ENCODE measurements around the gene DYNC2LI1.
A peak's percentile ranks its signal among the peaks of the same experiment; 100 is the strongest.
"Not testable (repeated sequence)": the region's sequence is repeated elsewhere in the genome, so short reads cannot be mapped to it uniquely, and the experiment has no call there.

Gene DYNC2LI1

DNA sequence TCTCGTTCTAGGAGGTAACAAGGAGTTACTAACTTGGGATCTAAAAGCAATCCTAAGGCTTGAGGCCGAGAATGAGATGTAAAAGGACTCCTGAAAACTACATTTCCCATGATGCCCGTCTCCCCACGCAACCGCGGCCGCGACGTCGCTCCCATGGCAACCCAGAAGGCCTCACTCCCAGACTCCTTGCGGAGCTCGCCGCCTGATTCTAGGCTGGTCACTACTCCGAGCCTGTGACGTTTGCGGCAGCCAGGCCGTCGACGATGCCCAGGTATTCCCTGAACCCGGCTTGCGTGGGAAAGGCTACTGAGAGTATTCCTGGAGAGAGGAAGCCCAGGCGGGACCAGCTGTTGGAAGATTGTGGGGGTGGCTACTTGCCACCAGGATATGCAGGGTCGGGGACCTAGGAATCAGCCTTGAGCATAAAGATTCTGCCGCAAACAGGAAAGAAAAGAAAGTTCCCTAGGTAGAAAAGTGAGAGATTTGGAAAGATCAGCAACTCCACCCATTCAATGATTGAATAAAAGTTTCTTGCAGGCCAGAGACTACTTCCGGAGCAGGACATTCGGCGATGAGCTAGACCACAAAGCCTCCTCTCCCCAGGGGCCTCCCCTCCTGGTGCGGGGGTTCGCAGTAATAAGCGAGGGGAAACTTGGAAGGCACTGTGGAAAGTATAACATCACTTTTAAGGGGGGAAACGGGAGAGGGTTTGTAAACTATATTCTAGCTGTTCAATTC is at the start of gene DYNC2LI1:
DYNC2LI1 (plus strand) TSS at position 164 of the 738 bp plus-strand sequence; CDS start at position 264, 100 bp downstream.
- DNase-seq: peak; percentile 85

DNA sequence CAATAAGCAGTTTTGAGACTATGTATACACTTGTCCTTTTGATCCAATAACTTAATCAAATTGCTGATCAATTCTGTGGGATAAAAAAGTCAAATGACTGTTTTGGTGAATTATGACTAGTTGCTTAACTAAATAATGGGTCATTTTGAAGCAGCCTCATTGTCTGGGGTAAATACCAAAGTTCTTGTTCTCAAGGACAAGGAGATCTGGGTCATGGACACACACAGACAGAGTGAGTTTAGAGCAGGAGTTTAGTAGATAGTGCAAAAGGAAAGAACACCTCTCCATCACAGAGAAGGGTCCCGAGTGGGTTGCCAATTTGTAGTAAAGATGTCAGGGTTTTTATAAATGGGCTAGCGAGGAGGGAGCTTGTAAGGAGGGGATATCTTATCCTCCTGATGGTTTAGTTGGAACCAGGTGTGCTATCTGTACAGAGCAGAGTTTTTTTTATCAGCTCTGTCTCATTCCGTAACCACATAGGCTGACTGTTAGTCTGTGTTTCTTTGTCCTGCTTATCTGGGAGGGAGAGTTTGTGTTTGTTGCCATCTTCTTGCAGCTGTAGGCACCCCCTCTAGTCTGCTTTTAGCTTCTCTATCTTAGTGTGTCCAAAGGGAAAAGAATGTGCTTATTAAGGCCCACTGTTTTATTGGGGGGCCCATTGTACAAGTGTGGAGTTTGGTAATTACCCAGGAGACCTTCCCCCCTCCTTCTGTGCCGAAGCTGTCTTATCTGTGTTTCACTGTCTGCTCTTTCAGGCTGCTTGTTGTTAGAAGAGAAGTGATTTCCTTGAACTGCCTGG is 48.9 kb upstream of the DYNC2LI1 start:
- DNase-seq: no peak

DNA sequence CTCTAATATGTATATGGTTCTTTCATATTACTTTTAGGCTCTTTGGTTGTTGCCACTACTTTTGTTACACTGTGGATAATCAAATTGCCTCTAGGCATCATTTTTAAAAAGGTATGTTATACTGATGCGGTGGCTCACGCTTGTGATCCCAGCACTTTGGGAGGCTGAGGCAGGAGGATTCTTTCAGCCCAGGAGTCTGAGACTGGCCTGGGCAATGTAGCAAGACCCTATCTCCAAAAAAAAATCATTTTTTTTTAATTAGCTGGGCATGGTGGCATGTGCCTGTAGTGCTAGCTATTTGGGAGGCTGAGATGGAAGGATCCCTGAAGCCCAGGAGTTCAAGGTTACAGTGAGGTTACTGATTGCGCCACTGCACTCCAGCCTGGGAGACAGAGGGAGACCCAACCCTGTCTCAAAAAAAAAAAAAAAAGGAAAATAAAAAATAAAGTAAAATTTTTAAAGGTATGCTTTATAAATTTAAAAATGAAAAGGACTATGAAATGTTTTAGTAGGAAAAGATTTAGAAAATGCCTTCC is 48.1 kb upstream of the DYNC2LI1 start:
- DNase-seq: no peak

- not testable (repeated sequence) for DNase-seq
Measured at GRCh38 chr2:43726961-43727633, 46.7 kb upstream of the DYNC2LI1 start.

DNA sequence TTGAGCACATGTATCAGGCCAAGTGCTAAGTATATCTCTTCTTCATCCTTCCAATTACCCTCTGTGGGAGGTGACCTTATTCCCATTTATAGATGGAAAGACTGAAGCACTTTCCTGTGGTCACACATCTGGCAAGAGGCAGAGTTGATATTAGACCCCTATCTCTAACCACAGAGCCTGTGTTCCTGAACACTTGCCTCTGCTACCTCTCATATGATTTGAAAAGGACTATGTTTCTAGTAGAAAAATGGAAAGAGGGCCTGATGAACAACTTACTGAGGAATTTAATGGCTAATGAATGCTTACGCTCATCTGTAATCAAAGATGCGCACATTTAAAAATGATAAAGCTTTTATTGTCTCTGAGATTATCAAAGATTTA is 46.2 kb upstream of the DYNC2LI1 start:
- DNase-seq: no peak

DNA sequence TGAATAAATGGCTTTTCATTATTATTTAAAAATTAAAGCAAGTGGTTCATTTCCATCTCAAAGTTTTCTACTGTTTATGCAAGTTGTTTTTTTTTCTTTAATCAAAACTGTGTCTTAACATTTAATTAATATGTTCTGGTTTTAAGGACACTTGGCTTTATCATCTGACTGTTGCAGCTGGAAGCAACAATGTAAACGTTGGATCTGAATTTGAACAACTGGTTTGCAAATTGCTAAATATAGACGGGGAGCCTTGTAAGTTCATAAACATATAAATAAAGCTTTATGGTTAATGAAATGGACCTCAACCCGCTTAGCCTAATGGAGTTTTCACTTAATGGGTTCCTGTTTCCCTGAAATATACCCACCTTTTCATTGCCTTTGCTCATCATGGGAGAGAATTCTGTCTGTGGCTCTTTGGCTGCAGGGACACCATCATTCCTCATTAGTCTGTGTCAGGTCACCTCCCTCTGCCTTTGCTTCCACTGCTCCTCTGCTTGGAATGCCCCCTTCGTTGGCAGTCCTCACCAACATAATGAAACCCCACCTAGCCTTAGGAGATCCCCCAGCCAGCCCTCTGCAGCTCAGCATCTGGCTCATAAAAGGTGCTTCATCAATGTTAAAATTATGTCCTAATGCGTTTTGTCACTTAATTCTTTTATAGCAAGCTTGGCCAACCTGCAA is 44.2 kb upstream of the DYNC2LI1 start:
- no peak for DNase-seq

DNA sequence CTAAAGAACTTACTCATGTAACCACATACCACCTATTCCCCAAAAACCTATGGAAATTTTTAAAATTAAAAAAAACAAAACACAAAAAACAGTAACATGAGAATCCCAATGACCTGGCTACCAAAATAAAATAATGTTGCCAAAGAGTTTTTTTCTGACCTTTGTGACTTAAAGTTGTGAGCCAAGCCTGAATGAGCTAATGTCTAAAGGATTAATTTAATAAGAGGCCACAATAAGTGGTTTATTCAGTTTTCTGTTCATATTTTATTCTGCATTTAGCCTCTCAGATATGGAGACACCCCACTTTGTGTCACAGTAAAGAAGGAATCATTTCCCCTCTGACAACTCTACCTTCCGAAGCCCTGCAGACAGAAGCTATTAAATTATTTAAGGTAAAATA is 42.6 kb upstream of the DYNC2LI1 start:
- no peak for DNase-seq

- DNase-seq: no peak
Measured at GRCh38 chr2:43736637-43737036, 37.2 kb upstream of the DYNC2LI1 start.

- no peak for DNase-seq
Measured at GRCh38 chr2:43737097-43737854, 36.6 kb upstream of the DYNC2LI1 start.

DNA sequence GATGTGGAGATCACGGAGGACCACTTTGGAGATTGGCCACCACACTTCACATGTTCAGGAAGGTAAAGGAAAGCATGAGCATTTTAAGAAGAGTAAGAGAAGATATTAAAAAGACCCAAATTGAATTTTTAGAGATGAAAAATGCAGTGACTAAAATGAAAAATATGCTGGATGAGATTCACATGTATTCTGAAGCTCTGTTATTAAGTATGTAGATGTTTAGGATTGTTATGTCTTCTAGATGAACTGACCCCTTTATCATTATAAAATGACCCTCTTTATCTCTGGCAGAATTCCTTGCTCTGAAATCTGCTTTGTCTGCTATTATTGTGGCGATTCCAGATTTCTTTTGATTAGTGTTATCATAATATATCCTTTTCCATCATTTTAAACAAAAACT is 36.0 kb upstream of the DYNC2LI1 start:
- no peak for DNase-seq

GRCh38 chr2:43738257-43738656 is 35.6 kb upstream of the DYNC2LI1 start:
- no peak for DNase-seq

DNA sequence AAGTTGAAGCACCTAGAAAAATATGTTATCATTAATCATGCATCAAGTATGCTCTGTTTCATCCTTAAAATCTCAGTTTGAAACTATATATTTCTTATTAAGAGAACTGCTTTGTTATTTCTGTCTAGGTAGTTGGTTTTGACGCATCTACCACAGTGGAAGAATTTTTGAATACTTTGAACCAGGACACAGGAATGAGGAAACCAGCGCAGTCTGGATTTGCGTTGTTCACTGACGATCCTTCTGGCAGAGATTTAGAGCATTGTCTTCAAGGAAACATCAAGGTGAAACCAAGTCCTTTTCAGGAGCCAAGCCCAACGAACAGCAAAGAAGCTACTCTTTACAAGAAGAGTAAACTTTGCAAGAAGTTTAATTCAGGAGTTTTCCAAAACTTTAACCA is 30.1 kb upstream of the DYNC2LI1 start:
- DNase-seq: no peak

DNA sequence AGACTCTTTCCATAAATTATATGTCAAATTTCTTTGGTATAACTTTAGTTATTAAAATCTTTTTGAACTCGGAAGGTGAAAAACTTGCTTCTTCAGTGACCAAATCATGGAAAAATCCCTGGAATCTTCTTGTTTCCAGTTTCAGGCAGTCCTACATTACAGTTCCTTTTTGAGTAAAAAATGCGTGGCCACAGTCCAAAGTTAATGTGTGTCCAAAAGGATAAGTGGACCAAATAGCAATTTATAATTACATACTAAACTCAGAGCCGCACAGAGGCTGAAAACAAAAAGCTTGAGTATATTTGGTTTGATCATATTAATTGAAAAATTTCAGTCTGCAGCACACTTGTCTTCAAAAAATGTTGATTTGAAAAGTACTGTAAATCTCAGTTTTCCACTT is 28.4 kb upstream of the DYNC2LI1 start:
- DNase-seq: no peak

DNA sequence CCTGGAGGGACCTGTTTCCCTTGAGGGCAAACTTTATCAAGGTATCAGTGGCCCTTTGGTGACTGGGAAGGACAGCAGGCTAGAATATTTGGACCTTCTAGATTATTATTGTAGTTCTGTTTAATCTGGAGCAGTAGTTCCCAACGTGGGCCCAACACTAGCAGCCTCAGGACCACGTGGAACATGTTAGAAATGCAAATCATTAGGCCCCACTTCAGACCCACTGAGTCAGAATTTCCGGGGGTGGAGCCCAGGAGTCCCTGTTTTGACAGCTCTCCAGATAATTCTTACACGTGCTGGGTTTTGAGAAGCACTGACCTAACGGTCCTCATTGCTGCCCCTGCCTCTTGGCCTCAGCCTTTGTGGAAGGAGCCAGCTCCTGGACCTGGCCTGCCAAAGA is 25.5 kb upstream of the DYNC2LI1 start:
- DNase-seq: no peak

DNA sequence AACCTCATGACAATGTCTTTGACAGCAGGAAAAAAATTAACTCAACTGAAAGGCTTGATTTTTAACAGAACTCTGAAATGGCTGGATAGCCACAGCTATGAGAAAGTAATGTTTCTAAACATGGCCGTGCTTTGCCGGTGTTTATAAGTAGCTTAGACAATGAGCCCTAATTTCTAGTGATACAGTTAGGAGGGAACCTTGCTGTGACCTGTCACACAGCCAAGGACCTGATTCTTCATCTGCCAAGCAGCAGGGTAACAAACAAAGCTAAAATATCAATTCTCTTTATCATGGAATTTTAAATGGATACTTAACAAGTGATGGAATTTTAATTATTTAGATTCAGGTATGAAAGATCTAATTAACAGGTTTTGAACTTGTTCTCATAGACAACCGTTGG is 24.3 kb upstream of the DYNC2LI1 start:
- DNase-seq: no peak

GRCh38 chr2:43751476-43751990 is 22.3 kb upstream of the DYNC2LI1 start:
- DNase-seq: no peak

- DNase-seq: no peak
Measured at GRCh38 chr2:43752302-43752701, 21.5 kb upstream of the DYNC2LI1 start.

DNA sequence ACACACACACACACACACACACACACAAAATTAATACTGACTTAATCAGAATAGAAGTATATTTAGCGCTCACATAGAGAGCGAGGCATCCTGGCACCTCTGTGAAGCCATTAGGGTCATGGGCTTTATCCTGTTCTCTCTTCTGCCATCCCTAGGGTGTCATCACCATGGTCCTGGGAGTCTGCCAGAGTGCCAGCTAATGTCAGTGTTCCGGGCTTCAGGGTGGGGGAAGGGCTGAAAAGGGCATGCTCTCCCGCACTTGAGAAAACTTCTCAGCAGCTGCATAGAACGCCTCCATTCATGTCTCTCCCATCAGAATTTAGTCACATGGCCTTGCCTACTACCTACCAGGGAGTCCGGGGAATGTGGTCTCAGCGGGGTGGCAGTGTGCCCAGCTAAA is 19.7 kb upstream of the DYNC2LI1 start:
- peak; percentile 2 for DNase-seq

GRCh38 chr2:43758739-43759138 is 15.1 kb upstream of the DYNC2LI1 start:
- no peak for DNase-seq

- no peak for DNase-seq
Measured at GRCh38 chr2:43759195-43759594, 14.6 kb upstream of the DYNC2LI1 start.

DNA sequence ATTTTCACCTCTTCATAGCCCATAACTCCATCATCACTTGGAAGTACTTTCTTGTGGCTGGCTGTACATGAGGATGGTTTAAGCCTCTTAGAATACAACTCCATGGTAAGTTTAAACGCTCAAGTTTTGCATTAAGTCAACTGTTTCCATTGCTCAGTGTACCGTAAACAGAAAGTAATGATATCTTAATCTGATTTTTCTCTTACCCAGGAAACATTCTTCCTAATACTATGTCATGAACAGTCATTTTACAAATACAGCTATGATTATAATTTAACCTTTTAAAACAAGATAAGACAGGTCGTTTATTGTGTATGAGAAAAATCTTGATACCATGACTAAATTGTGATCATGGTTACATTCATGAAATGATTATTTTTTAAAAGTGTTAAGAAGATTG is 11.6 kb upstream of the DYNC2LI1 start:
- no peak for DNase-seq

- DNase-seq: no peak
Measured at GRCh38 chr2:43763091-43763490, 10.7 kb upstream of the DYNC2LI1 start.

All from NCI-H1105 treated with DMSO at 0.1 percent for 48 hours (cell line).